Adrenal gland (tissue), 5 donors: ENCODE measurements around the gene RIBC2.

Experiments used
- POLR2A ChIP-seq, 2 donors: fragments of 450-650 bp; IDR thresholded peaks; one replicate each; pipeline ENCODE4 v1.6.1; 2017; ENCODE audit warnings: antibody characterized with exemption in 2 of 2, mild to moderate bottlenecking in 2 of 2, moderate library complexity in 1 of 2
- TF ChIP-seq, protein P1 (sequence below), 6 experiments: fragments of 450-650 bp in 4 of 6; fragments of 200-600 bp in 2 of 6; sonication (generic) in 1 of 6; IDR thresholded peaks; 1 replicate in 5 of 6; 2 replicates in 1 of 6; pipeline versions ENCODE4 v1.5.1 to v1.8.0; 2016 to 2021; ENCODE audit warnings: antibody characterized with exemption in 6 of 6, mild to moderate bottlenecking in 2 of 6, moderate library complexity in 1 of 6
- donor health status: DM: no; HTN: no; CAD: no.

DNA sequence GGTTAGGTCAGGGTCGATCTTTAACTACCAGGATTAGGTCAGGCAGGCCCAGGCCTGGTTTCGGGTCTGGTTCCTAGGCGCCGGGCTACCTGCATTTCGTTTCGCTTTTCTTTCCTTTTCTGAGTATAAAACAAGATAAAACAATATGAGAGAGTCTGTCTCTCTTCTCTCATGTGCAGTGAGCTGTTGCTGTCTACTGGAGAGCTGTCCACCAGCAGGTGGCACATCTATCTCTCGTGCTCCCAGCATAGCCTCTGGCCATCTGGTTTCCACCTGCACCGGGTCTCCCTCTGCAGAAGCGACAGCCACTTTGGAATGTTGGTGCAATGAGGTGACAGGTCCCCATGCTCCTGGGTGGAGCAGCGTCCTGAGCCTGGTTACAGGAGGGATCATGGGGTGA lies 27.6 kb downstream of the RIBC2 start:
- TF ChIP-seq, protein P1, sequence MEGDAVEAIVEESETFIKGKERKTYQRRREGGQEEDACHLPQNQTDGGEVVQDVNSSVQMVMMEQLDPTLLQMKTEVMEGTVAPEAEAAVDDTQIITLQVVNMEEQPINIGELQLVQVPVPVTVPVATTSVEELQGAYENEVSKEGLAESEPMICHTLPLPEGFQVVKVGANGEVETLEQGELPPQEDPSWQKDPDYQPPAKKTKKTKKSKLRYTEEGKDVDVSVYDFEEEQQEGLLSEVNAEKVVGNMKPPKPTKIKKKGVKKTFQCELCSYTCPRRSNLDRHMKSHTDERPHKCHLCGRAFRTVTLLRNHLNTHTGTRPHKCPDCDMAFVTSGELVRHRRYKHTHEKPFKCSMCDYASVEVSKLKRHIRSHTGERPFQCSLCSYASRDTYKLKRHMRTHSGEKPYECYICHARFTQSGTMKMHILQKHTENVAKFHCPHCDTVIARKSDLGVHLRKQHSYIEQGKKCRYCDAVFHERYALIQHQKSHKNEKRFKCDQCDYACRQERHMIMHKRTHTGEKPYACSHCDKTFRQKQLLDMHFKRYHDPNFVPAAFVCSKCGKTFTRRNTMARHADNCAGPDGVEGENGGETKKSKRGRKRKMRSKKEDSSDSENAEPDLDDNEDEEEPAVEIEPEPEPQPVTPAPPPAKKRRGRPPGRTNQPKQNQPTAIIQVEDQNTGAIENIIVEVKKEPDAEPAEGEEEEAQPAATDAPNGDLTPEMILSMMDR (IDR thresholded peaks at IDR 0.05): peak; percentile 32 to 64 (median 55)
- no peak for TF ChIP-seq POLR2A (IDR thresholded peaks at IDR 0.05)
